AG09309 (cell line): Measurements from ENCODE around the gene IKZF5.
A peak's percentile ranks its signal among the peaks of the same experiment; 100 is the strongest.

Experiments used
- DNase-seq: peaks from one replicate; pipeline ENCODE4 v3.0.0-alpha.2; 2010; ENCODE audit warnings: low read depth
- H3K4me3 ChIP-seq: 2 replicates; pipeline ENCODE4 v1.5.1; 2011; ENCODE audit warnings: mild to moderate bottlenecking, low read depth, low read length, moderate library complexity; ENCODE audit not compliant: control insufficient read depth
- CTCF ChIP-seq: IDR thresholded peaks from 2 replicates; pipeline ENCODE4 v1.5.1; 2011; ENCODE audit warnings: mild to moderate bottlenecking, low read depth, low read length, inconsistent platforms; ENCODE audit not compliant: insufficient read depth, control insufficient read depth; ENCODE audit errors: missing control alignments

The IKZF5 gene

DNA sequence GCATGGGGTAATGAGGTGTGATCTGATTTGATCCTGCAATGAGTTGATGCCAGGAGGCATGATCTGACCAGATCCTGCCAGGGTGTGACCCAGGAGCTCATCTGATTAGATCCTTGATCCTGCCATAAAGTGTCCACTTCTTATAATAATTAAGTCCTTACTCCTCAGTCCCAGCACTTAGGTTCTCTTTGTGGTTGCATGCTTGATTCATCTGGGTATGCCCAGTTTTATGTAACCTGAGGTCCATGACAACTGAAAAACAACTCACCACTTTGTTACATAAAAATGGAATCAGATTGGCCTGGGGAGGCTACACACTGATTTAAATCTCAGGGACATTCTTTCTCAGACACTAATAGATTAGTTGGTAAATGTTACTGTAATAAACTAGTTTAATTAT lies 19.3 kb upstream of the IKZF5 start:
- TF ChIP-seq CTCF, result no peak
- peak; percentile 7 for DNase-seq
- no peak overlapping the region for H3K4me3 ChIP-seq

GRCh38 chr10:123026302-123026701 lies 17.7 kb upstream of the IKZF5 start:
- DNase-seq, result no peak
- no peak for TF ChIP-seq CTCF
- H3K4me3 ChIP-seq, result no peak overlapping the region

GRCh38 chr10:123024540-123024939 lies 15.9 kb upstream of the IKZF5 start:
- no peak for DNase-seq
- no peak for TF ChIP-seq CTCF
- no peak overlapping the region for H3K4me3 ChIP-seq

DNA sequence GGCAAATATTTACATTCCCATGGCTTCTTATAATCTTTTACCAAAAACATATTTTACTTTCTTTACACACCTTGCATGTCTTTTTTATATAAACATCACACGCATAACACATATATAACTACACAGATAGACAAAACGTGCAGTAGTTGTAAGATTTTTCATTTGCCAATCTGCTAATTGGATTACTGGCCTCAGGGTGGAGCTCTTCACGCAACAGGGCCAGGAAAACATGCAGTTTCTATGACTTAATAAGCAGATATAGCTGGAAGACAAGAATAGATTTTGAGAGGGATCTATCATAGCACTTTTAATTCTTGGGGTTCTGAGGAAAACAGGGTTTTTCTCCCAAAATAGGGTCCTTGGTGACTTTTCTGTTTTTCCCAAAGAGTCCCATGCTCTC lies 12.9 kb upstream of the IKZF5 start:
- DNase-seq, result no peak
- H3K4me3 ChIP-seq, result no peak overlapping the region
- TF ChIP-seq CTCF, result peak; percentile 29

- no peak for DNase-seq
- TF ChIP-seq CTCF, result no peak
- H3K4me3 ChIP-seq, result no peak overlapping the region
Measured at GRCh38 chr10:123019941-123020703, 11.5 kb upstream of the IKZF5 start.

GRCh38 chr10:123019264-123019663 lies 10.7 kb upstream of the IKZF5 start:
- H3K4me3 ChIP-seq, result no peak overlapping the region
- no peak for TF ChIP-seq CTCF
- no peak for DNase-seq
